Activated gamma-delta T cell treated with Interleukin-2 at 50 U/mL for 16 hours (primary cell): ENCODE data around the gene GRM7.

ENCODE experiments used
- DNase-seq: peaks from one replicate; pipeline ENCODE4 v3.0.0-alpha.2; 2020

Gene GRM7

DNA sequence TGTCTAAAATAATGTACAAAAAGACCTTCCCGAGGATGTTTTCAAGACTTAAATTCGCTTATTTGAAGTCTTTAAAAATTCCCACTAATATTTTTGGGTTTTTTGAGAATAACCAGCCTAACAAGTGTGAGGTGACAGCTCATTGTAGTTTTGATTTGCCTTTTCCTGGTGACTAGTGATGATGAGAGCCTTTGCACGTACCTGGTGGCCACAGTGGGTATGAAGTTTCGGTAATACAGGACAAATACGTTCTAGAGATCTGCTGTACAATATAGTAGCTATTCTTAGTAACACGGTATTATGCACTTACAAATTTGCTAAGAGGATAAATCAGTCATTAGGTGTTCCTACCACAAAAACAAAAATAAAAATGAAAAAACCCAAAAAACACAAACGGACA is 124.9 kb downstream of the GRM7 start:
- DNase-seq = no peak

DNA sequence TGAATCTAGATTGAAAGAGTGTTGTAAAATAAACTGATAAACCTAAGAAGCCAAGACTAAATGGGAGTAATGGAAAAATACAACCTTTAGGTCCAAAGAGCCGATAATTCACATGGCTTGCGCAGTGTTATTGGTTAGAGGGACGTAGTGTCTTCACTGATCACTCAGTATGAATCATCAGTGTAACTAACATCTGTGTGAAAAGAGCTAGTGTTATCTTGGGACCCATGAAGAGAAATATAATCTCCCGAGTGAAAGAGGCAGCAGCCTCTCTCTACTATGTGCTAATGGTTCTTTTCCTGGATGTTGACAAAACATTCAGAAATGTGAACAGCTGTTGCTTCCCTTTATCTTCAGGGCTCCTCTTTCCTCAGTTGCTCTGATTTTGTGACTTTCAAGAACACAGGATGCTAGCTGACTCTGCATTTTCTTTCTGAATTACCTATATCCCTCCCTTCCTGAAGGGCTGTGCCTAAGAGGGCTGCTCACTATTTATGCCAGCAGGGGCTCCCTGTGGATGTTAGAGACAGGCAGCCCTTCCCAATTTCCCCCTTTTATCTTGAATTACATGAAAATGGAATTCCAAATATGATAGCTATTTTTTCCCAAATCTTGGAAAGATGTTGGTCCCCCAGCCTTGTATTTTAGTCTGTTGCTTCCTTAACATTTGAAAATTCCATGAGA is 128.8 kb downstream of the GRM7 start:
- no peak for DNase-seq

DNA sequence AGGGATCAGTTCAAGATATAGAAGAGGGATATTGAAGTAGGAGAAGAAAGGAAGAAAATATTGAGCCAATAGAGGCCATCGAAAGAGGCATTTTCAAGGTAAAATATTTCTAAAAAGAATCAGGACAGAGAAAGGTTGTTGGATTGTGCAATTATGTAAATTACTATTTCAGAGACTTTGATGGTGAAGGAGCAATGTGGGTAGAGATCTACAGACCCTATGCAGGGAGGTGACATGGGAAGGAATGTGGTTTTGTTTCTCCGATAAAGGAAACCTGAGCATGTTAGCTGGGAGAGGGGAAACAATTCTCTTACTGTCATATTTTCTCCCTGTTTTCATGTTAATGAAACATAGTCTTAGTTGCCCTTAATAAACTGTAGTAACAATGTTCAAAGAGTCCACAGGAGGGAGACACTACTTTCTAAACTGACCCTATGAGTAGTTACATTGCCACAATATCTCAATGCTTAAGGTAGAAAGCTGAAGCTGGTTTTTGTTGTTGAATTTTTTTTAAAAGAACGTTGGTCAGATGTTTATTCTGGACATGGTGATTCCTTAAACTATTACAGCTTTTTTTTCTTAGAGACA is 133.3 kb downstream of the GRM7 start:
- DNase-seq = no peak

DNA sequence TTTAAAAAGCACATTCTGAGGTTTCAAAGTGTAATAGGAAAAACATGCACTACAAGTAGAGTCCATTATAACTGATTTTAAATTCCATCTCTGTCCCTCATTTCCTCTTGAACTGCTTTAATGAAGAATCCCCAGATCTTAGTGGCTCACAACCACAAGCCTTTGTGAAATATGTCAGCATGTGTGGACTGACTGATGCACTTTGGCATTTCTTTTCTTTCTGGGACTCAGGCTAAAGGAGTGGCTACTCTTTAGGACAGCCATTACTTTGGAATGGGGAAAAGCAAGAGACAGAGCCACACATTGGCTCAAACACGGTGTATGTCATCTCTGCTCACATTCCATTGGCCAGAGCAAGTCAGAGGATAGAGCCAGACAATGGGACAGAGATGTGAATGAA is 139.6 kb downstream of the GRM7 start:
- DNase-seq = no peak

DNA sequence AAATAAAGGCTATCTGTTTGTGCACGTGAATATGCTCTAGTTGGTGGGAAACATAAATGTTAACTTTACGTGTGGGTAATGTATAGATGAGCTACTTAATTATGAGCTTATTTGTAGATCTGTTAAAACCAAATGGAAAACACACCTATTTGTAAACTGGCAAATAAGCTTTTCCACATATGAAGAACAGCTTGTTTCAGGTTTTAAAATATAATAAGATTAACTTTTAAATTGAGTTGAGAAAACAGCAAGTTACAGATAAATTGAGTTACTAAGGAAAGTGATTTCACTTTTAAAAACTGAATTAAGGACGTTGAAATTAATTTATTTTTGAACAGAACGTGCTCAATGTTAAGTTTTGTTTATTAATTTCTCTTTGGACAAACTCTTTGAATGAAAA is 140.5 kb downstream of the GRM7 start:
- no peak for DNase-seq

DNA sequence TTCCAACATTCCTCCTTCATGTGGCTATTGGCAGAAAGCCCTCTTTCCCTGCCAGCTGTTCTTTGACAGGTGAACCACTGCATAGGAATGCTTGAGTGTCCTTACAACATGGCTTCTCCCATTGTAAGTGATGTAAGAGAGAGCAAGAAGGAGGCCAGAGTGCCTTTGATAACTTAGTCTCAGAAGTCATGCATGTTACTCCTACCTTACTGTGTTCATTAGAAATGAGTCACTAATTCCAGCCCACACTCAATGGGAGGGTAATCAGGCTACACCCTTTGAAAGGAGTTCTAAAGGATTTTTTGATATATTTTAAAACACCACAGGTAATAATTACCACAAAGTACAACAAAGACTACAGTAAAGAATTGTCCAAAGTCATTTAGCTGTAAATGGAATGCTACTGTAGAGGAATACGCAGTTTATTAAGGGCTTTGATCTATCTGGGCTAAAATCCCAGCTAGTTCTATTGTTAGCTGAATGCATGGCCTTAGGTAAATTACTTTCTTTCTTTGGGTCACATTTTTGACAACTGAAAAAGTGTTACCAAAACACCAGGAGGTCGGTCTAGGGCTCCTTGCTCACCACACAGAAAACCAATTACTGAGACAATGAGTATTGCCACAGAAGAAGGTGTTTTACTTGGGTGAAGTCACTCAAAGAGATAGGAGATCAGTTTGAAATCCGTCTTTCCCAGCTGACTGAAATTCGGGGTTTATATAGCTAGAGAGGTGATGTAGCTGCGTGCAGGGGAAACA is 154.9 kb downstream of the GRM7 start:
- DNase-seq = no peak

DNA sequence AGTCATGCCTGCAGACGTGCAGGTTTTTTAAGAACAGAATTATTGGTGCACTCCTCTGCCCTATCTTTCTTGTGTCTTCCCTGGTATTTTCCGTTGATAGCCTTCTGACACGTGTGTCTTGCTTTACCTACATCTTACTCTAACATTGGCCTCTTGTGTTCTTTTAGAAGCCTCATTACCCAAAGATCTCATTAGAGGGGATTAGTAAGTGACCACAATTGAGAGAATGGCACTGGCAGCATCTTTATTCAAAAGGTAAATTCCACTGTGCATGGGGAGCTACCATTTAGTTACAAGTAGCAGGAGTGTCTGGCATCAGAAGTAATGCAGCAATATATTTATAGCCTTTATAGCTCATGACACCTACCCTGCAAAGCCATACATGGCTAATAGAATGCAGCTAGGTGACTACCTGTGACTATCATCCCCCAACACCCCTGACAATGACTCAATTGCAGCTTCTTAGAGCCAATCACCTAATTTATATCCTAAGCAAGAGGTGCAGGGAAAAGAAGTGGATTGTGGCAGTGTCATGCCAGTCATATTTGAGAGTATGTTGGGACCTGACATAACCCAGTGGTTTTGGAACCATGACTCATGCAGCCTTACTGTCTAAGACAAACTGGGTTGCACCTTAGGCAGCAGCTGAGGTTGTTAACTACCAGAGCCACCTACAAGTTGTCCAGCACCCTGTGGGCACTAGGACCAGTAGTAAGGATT is 164.8 kb downstream of the GRM7 start:
- no peak for DNase-seq

DNA sequence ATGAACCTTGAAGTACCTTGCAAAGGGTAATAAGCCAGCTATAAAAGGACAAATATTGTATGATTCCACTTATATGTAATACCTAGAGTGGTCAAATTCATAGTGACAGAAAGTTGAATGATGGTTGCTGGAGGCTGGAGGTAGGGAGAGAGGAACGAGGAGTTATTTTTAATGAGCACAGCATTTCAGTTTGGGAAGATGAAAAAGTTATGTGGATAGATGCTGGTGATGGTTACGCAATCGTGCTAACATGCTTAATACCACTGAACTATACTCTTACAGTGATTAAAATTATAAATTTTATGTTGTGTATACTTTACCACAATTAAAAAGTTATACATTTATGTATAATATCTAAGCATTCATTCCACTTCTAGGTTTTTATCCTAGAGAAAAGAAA is 168.6 kb downstream of the GRM7 start:
- DNase-seq = no peak

DNA sequence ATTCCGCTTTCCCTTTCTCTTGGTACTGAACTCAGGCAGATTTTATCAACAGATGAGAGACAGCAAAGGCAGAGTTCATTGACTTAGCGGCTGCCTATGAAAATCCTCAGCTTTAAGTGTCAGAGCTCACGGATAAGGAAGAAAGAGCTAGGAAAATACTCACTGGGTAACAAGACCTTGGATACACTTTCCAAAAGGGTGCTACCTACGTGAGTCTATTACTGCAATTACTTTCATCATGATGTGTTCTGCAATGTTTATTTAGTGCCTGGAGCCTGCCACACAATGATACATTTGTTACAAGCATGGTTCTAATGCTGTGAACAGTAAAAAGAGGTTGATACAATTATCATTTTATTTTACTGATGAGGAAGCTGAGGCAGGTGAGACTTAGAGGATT is 177.5 kb downstream of the GRM7 start:
- DNase-seq = no peak

DNA sequence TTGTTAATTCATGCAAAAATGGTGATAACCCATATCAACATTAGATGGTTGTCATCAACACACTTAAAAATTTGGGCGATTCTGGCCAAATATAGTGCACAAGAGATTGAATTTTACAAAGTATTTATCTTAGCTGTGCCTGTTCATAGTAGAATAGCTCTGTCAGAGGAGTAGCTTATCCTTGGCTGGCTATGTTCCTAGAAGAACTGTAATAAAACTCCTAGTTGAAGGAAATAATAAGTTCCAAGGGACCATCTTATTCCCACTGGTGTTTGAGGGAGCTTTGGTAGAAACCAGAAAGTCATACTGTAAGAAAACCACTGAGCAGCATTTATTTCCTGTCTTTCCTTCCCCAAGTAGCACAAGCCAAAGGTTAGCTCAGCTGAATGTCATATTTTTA is 201.8 kb downstream of the GRM7 start:
- DNase-seq = no peak

DNA sequence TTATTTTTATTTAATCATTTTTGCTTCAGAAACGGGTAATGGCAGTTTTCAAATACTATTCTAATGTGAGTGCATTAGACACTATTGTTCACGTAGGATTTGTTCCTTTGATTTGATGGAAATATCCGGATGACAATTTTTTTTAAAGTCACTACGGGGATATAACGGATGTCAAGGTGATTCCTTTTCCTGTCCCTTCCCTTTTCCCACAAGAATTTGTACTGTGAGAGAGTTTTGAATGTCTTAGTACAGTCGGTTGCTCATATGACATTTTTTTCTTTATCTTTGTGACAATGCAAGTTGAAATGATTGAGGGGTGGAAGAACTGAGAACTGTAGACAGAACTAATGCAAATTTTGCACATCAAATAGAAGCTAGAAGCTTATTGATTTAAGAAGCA is 209.5 kb downstream of the GRM7 start:
- DNase-seq = no peak

DNA sequence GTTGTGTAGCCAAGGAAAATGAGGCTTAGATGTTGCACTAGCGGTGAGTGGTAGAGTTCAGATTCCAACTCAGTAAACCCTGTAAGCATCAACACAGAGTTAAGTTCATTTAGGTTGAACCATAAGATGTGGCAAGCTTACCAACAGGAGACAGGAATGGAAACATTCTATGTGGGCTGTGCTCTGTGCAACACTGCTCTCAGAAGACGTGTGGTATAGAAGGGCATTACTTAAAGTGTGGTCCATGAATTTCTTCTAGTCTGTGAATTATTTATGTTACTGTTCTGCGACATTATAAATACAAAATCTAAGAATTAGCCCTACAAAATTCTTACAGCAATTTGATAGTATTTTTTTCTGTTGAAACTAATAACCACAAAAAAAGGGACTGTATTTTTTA is 213.3 kb downstream of the GRM7 start:
- DNase-seq = no peak

DNA sequence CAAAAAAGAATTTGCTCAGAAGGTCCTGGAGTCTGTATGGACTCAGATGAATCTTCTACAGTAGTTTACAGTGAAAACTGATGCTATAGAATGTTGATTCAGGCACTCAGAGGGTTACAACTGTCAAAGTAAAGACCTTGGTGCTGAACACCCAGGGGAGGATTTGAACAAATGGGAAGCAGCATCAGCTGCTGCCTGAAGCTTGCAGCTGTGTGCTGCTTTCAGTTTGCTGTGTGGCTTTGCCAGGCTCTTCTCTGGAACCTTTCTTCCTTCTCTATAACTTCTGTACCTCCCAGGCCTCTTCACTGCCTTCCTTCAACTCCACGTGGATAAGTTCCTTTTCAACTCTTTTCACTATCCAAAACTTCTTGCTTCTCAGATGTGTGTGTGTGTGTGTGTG is 214.2 kb downstream of the GRM7 start:
- no peak for DNase-seq

DNA sequence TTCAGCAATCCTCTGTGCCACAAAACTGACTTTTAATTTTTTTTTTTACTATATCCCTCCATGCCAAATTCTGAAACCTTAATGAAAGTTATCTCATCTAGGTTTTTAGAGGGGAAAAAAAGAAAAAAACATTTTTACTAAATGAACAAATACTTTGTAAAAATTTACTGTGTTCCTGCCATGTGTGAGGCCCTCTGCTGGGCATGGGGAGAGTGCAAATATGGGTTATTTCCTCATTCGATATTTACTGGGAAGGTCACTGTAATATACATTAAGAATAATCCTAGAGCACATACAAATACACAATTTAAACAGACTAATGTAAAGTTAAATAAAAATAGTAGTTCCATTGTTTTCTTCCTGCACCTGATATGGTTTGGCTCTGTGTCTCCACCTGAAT is 215.0 kb downstream of the GRM7 start:
- DNase-seq = no peak

DNA sequence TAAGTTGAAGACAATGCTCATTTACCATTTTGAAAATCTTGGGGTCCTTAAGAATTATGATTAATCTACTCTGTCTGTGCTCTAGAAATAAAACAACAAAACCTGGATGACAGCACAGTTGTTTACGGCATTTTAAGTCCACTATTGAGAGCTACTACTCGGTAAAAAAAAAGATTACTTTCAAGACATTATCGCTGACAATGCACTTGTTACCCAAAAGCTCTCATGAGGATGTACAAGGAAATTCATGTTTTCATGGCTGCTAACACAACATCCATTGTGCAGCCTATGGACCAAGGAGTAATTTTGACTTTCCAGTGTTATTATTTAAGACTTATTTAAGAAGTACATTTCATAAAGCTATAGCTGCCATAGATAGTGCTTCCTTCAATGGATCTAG is 221.3 kb downstream of the GRM7 start:
- no peak for DNase-seq

DNA sequence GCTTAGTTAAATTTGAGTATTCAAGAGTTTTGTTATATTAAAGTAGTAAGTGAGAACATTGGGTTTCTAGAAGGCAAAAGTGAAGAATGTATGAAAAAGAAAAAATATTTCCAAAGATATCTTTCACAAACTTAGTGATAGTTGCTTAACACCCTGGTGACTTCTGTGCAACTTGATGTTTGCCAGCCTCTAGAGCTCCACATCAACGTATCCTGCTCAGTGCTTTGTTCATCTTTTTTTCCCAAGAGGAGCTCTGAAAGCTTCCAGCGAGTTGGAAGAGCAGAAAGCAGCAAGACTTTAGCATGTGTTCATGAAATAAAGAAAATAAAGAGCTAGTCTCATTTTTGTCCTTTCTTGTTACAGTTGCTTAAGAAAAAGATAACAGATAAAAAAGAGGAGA is 225.5 kb downstream of the GRM7 start:
- no peak for DNase-seq

DNA sequence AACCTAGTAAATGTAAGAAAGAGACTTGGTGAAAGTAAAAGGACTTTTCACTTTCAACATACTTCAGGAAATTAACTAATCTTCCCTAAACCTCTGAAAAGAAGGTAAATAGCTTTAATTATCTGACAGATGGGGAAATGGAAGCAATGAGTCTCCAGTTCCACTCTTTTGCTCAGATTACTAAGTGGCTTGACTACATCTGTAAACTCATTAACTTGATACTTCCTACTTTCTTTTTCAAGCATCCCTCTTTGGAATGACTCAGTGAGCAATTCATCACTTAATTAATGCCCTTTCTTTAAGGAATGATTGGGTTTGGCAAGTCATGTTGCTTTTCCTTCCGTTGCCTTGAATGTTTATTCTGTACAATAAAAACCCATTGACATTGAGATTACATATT is 234.2 kb downstream of the GRM7 start:
- no peak for DNase-seq

DNA sequence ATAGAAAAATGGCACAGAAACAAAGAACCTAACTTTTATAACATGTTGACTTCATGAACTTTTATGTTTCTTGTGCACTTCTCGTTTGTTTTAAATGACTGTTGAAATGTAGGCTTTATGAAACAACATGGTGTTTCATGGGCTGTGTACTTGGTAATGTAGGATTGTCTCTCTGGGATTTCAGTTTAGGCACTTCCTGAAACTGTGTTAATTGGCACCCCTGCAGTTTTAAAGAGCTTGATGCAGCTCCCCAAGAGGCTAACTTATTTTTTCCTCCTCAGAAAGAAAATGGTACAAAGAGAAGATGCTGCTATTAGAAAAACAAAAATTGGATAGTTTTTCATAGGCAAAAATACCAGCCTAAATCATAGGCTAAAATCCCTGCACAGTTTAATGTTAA is 239.2 kb downstream of the GRM7 start:
- DNase-seq = no peak

DNA sequence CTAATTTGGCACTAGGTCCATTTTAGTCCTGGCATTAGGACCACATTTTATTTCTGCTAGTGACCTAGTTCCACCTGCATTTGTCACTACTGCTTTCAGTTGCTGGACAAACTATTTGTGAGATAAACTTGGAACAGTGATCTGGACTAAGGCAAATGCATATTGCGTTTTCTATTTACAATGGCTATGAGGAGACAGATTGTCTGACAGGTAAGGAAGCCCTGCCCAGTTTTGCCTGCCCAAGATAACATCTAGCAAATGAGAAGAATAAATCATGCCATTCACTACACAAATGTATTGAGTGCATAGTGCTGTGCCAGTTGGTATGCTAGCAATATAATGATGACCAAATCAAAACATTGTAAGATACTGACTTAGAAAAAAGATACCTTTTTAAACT is 245.7 kb downstream of the GRM7 start:
- DNase-seq = no peak

DNA sequence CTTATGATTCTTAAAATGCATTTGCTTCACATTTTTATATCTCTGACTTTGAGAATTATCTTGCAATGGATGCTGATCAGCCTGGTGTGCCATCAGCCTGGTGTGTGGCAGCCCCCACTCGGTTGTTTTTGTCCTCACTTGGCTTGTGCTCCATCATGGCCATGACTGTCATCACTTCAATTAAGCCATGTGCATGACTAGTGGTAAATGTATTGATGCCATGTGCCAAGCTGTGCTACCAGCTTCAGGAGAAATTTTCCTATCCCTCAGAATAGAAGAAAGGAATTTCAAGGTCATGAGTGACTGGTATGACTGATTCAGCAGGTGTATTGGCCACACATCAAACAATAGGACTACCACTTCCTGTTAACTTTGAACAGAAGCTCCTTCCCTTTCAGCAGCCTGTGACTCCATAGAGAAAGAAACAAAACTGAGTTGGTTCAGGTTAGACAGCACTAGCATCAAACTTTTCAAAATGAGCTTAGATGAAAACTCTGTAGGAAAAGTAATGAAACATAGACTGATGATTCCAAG is 251.7 kb downstream of the GRM7 start:
- no peak for DNase-seq

DNA sequence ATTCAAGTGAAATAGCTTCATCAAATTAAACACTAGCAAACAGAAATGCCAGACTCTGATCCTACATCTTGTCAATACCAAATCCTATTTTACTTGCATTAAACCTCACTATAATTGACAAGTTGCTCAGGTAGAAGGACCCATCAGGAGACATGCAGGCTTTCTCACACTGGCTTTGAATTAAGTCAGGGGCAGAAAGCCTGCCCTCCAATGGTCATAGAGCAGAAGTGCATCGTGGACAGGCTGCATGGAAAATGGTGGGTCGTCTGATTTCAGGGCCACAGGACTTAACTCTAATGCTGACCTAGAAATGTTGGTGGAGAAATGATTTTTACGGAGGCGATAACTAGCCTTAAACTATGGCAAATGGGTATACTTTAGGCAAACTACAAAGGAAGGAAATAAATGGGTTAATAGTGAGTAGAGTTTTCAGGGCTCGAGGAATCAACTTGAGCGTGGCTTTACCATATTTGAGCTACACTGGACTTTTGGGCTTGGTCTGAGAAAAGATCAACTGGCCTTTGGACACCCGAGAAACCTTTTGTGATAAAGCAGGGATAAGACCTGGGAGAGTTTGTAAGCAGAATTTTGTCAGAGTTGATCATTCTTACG is 283.9 kb downstream of the GRM7 start:
- no peak for DNase-seq

DNA sequence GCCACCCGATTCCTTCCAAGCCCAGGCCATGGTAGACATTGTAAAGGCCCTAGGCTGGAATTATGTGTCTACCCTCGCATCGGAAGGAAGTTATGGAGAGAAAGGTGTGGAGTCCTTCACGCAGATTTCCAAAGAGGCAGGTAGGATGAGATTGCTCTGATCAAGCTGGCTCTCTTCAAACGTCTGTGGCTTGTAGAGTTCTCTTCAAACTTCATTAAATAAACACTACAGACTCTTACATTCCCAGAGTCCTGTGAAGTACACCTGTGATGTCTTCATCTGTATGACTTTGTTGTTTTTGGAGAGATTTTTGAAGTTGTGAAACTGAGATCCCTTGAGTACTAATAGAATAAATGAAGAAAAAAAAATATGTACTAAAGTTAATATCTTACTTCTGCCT is 285.6 kb downstream of the GRM7 start:
- DNase-seq = no peak

DNA sequence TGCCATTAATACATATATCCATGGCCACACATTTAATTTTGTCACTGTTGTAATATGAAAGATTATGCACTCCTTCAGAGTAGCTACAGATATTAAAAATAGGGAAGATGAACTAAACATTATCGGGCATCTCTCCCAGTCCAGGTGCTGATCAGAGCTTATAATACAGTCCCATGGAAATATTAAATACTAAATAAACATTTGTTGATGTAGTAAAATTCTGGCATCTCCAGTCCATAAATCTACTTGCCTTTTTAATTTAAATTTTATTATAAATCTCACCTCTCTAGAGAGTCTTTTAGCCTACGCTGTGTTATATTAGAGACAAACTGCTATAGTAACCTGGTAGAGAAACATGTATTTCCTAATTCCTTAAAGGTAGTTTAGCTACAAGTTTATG is 297.6 kb downstream of the GRM7 start:
- DNase-seq = no peak
